Left forelimb (tissue), 1 donor: ENCODE data around the gene DGKD.

Experiments used
- DNase-seq: peaks from one replicate; pipeline ENCODE4 v3.0.0-alpha.2; 2018; ENCODE audit warnings: low spot score

DGKD gene

GRCh38 chr2:233476651-233477547 lies 122.6 kb downstream of the DGKD start:
- no peak for DNase-seq

- DNase-seq = no peak
Measured at GRCh38 chr2:233477548-233478433, 123.5 kb downstream of the DGKD start.

DNA sequence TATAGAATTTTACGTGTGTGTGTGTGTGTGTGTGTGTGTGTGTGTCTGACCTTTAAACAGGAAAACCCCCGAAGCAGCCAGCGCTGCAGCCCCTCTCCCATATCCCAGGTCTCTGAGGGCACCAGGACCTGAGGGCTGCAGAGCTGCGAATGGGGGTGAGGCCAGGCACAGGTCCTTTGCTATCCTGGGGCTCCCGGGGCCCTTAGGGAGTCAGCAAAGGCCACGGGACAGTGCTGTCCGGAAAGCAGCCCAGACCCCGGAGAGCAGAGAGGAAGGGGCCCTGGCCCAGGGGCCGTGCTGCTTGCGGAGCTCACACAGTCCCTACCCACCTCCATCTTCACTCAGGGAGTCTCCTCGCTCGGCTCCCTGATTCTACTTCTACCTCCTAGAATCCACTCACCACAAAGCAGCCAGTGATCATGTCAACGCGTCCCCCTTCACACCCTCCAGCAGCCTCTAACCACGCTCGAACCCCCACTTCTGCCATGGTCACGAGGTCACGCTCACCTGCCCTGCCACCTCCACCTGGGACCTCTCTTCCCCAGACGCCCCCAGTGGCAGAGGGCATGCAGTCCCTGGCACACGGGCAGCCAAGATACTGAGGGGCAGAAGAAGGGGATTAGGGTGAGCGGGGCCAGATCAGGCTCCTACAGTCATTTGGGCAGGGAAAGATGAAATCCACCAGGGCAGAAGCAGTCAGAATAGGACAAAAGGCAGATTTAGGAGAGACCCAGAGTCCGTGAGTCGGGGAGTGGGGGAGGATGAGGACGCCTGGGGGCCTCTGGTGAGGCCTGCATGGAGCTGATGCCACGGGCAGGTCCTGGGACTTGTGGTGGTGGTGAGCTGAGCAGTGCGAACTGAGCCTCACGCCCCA lies 125.6 kb downstream of the DGKD start:
- DNase-seq = no peak

- DNase-seq = no peak
Measured at GRCh38 chr2:233480490-233481202, 126.4 kb downstream of the DGKD start.

GRCh38 chr2:233481368-233482142 lies 127.3 kb downstream of the DGKD start:
- DNase-seq = no peak

DNA sequence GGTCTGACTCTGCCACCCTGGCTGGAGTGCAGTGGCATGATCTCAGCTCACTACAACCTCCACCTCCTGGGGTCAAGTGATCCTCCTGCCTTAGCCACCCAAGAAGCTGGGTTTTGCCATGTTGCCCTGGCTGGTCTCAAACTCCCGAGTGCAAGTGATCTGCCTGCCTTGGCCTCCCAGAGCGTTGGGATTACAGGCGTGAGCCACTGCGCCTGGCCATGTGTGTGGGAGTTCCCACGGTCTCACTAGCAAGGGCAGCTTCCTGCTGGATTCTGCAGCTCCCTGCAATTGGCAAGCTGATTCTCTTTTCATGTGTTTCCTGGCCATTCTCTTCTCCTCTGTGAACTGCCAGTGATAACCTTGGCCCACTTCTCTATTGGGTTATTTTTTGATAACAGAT lies 128.3 kb downstream of the DGKD start:
- DNase-seq = no peak

GRCh38 chr2:233485726-233486125 lies 131.4 kb downstream of the DGKD start:
- no peak for DNase-seq

DNA sequence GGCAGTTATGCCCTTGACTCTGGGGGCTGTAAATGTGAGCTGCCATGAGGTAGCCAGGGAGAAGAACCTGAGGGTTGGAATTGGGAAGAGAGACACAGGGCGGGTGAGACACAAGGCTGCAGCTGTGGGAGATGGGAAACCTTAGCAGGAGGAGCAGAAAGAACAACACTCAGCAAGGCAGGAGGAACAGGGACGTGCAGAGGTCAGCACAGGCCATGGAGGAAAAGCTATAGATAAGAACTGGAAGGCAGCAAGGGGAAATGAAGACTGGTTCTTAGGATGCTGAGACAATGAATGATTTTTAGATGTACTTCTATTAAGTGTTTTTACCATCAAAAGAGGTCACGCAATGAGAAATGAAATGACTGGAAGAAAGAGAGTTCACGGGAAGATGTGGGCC lies 132.1 kb downstream of the DGKD start:
- no peak for DNase-seq

GRCh38 chr2:233486778-233487552 lies 132.7 kb downstream of the DGKD start:
- no peak for DNase-seq

DNA sequence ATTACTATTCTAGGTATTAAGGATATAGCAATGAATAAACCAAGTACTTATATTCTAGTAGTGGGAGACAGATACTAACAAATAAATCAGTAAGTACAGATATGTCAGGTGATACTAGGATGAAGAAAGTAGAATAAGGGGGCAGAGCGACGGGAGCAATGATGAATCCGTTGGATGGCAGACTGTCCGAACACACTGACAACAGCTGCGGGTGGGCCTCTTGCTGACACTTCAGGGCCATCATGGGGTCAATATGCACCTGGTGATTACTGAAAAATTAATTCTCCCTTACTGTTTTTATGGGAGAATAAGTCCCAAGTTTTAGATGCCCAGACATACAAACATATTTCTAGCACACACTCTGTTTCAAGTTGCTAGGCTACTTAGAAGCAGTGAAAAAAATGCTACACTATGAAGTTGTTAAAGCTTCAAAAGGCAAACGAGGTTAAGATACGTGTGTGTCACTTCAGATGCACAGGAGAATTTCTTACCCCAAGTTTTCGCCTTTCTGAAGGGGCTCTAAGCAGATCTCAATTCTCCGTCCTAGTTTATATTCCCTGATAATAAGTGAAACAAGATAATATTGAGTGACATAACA lies 133.6 kb downstream of the DGKD start:
- DNase-seq = no peak

DNA sequence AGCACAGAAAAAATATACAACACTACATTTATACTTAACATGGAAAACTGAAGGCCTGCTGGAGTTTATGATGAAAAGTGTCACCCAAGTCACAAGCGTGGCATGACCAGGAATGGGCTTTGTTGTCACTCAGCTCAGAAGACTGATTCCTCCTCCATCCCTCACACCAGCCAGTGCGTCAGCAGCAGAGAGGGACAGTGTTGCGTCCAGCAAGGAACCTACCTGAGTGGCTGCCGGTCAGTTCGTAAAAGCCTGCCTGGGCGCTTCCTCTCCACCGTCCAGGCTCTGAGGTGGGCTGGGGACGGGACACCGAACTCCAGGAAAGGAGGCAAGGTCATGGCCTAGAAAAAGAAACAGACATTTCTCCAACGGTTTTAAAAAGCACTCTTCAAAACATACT lies 134.8 kb downstream of the DGKD start:
- no peak for DNase-seq

DNA sequence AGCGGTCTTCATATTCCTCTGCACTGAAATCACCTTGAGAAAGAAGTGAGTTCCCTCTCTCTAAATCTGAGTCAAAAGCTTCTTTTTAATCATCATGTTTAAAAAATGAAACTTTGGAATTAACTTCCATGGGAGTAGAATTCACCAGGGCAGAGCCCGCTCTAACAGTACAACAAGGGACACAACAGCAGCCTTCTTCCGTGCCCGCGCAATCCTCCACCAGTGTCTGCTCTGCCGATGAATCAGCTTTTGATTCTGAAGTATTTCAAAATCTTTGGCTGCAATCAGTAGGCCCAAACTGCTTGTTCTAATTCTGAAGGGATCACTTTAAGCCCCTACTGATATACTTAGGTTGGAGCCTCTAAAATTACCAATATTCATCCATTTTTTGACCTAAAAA lies 135.4 kb downstream of the DGKD start:
- no peak for DNase-seq

DNA sequence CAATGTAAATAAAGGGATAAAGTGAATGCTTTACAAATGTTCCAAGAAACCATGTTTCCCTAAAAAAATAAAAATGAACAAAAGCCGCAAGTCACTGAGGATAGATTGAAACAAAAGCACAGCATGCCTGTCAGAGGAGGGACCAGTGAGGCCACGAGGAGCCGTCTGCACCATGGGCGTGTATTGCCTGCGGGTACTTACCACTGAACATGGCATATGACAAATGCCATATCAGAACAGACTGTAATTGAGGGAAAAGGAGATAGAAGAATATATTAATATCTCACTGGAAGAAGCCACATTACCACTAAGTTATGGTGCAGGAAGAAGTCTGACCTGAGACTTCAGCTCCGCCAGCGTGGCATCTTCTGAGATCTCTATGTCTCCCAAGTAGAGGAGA lies 136.5 kb downstream of the DGKD start:
- no peak for DNase-seq

- no peak for DNase-seq
Measured at GRCh38 chr2:233491326-233491725, 137.0 kb downstream of the DGKD start.

GRCh38 chr2:233492078-233492477 lies 137.8 kb downstream of the DGKD start:
- no peak for DNase-seq

DNA sequence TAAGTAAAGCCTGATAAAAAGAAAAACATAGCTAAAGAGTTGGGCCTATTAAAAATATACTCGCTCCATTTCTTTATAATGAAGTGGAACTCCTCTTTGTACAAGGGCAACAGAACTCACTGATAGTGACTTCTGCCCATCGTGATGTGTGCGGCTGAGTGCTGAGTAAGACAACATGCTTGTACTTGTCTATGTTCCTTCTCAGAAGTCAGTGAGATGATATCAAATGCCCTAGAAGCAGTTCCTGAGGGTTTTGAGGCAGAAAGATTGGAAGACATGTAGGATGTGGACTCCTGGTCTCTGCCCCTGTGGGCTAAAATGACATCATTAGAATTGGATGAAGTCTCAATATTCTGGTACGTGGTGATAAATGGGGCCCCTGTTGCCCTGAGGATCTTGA lies 138.5 kb downstream of the DGKD start:
- DNase-seq = no peak

DNA sequence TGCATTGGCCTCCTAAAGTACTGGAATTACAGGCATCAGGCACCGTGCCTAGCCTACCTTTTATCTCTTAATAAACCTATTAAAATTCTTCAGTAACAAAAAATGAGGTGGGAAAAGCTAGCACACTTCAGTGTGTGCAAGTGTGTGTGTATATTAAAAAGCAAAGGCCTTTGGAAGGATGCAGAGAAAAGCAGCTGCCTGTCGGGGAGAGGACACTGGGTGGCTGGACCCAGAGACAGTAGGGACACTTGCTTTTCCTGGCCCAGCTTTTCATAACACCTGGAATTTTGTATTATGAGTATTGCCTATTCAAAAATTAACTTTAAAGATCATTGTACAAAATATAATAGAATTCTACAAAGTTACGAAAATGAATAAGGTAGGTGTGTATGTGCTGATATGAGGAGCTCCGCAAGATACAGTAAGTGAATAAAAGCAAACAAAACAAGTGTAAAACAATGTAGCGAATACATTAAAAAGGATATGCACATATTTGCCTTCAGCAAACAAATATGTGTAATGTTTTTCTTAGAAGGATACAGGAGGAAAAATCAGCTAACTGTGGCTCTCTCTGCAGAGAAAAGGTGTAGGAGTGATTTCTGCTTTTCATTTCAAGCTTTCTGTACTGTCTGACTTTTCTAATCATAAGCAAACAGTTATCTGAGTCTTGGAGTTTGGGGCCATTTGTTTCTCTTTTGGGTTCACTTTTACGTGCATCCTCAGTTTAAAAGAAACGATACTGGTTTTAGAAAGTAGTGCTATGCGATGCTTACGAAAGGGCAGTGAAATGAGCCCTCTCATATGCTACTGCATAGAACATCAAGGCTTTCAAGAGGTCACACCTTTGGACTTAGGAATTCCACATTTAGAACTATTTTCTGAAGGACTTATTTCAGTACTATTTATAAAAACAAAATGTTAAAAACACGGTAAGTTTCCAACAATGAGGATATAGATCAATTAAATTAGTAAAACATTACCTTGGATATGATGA lies 141.5 kb downstream of the DGKD start:
- no peak for DNase-seq

DNA sequence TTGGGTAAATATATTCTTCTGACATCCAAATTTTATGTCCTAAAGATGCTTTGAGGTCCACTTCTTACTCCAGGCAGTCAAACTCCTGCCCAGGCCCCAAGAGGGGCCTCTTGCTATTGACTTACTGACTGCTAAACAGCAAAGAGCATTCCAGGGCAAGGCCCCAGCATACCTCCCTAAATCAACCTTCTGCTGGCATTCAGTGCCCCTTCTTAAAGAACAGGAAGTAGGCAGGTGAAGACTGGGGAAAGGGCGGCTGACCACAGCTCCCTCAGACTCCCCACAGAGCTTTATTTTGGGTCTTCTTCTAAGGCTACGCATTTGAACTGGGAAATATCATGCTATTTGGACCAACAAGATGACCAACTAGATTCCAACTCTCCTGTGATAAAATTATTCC lies 143.4 kb downstream of the DGKD start:
- DNase-seq = no peak
